MM.1S (cell line): ENCODE data around the gene IPO9.

Experiments used
- DNase-seq: peaks from one replicate; pipeline ENCODE4 v3.0.0-alpha.2; 2015
- H2AFZ ChIP-seq: fragments of 300-600 bp; sonication (generic); 2 replicates; pipeline ENCODE4 v1.6.0; 2016; ENCODE audit warnings: antibody characterized with exemption, low read length
- H3F3A ChIP-seq: fragments of 300-600 bp; sonication (generic); 2 replicates; pipeline ENCODE4 v1.6.1; 2016; ENCODE audit warnings: mild to moderate bottlenecking, antibody characterized with exemption, low read length, moderate library complexity, mixed read lengths; ENCODE audit not compliant: insufficient read depth
- H3K27ac ChIP-seq: fragments of 300-600 bp; sonication (generic); 2 replicates; pipeline ENCODE4 v1.5.1; 2016; ENCODE audit warnings: mild to moderate bottlenecking, low read length
- H3K27me3 ChIP-seq: fragments of 300-600 bp; sonication (generic); replicated peaks from 2 replicates; pipeline ENCODE4 v1.6.0; 2016; ENCODE audit warnings: low read length; ENCODE audit not compliant: insufficient read depth
- H3K36me3 ChIP-seq: fragments of 300-600 bp; sonication (generic); replicated peaks from 2 replicates; pipeline ENCODE4 v1.6.1; 2016; ENCODE audit warnings: mild to moderate bottlenecking, low read length, mixed read lengths; ENCODE audit not compliant: insufficient read depth
- H3K4me1 ChIP-seq: fragments of 300-600 bp; sonication (generic); 2 replicates; pipeline ENCODE4 v1.6.1; 2016; ENCODE audit warnings: low read length, mixed read lengths
- H3K4me2 ChIP-seq: fragments of 300-600 bp; sonication (generic); 2 replicates; pipeline ENCODE4 v1.6.0; 2016; ENCODE audit warnings: low read depth, low read length
- H3K4me3 ChIP-seq: fragments of 300-600 bp; sonication (generic); 2 replicates; pipeline ENCODE4 v1.5.1; 2016; ENCODE audit warnings: low read length, mixed read lengths
- H3K79me2 ChIP-seq: fragments of 300-600 bp; sonication (generic); 2 replicates; pipeline ENCODE4 v1.6.1; 2016; ENCODE audit warnings: mixed run types, low read length, mixed read lengths
- H3K9ac ChIP-seq: fragments of 300-600 bp; sonication (generic); 2 replicates; pipeline ENCODE4 v1.6.1; 2016; ENCODE audit warnings: low read length, mixed read lengths
- H3K9me2 ChIP-seq: fragments of 300-600 bp; sonication (generic); replicated peaks from 2 replicates; pipeline ENCODE4 v1.6.1; 2016; ENCODE audit warnings: mild to moderate bottlenecking, low read length, mixed read lengths; ENCODE audit not compliant: insufficient read depth
- H3K9me3 ChIP-seq: fragments of 300-600 bp; sonication (generic); replicated peaks from 2 replicates; pipeline ENCODE4 v1.6.1; 2016; ENCODE audit warnings: mild to moderate bottlenecking, low read length, mixed read lengths; ENCODE audit not compliant: insufficient read depth
- H4K20me1 ChIP-seq: fragments of 300-600 bp; sonication (generic); 2 replicates; pipeline ENCODE4 v1.6.1; 2016; ENCODE audit warnings: mild to moderate bottlenecking, low read length, moderate library complexity, mixed read lengths; ENCODE audit not compliant: insufficient read depth
- EZH2 ChIP-seq: fragments of 300-600 bp; sonication (generic); optimal IDR thresholded peaks from 2 replicates; pipeline ENCODE3; 2017; ENCODE audit warnings: low read depth, mild to moderate bottlenecking, antibody characterized with exemption, low read length, mixed read lengths
- EZH2phosphoT487 ChIP-seq: fragments of 300-600 bp; sonication (generic); IDR thresholded peaks from 2 replicates; pipeline ENCODE4 v1.6.1; 2018; ENCODE audit warnings: antibody characterized with exemption, low read length
- TF ChIP-seq, protein P1 (sequence below): fragments of 300-600 bp; sonication (generic); IDR thresholded peaks from 2 replicates; pipeline ENCODE4 v1.5.1; 2016; ENCODE audit warnings: antibody characterized with exemption, low read length, mixed read lengths

Gene IPO9

DNA sequence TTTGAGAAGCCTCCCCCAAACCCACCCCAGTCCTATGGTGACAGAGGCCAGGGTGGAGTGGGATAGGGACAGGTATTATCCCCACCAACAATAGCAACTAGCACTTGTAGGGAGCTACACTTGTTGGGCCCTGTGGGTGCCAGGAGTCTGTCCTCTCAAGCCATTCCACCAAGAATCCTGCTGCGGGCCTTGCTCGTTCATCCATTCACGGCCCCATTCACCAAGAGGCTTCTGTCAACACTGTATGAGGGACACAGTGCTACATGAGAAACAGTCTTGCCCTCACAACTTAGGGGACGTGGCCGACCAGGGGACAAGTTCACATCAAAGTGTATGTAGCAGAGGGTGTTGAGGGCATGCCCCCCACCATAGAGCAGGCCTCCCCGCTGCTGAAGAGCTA is 78.7 kb downstream of the IPO9 start:
- Histone ChIP-seq H3K27ac (no peak overlapping the region), H3F3A (no peaks in the 10 kb centered on the region)

DNA sequence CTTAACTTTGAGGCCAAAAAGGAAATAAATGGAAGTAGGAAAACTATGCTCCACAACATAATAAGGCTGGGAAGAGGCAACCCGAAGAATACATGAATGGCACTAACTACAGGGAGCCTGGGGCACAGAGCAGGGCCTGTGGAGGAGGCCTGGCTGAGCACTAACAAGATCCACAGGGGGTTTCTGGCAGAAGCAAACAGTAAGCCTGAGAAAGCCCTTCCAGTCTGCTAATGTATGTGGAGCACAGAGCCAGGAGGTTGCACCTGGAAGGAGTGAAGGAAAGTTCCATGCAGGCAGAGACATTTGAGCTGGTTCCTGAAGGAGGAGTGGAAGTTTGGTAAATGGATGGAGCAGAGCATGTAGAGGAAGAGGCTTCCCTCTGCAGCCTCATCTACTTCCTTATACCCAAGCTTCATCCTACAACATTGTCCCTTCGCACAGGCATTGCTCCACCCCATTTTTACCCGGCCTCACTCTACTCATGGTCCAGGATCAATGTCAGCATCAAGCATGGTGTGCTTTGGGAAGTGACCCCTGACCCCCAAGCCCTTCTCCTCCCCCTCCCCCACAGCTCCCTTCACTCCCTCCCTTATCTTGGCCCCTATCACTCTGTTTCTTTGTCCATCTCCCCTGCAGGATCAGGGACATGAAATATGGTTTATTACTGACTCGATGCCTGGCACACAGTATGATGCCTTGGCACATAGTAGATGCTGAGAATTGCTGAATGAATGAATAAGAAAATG is 83.0 kb downstream of the IPO9 start:
- Histone ChIP-seq H3K36me3 (no peaks in the 10 kb centered on the region), H2AFZ (no peak overlapping the region), H4K20me1 (no peaks in the 10 kb centered on the region), H3K4me1 (peaks cover 4% of the 10 kb centered on the region; the same call in 1 of the 2 replicates), H3K27me3 (no peaks in the 10 kb centered on the region), H3K9ac (no peak overlapping the region), H3K79me2 (no peaks in the 10 kb centered on the region), H3K4me3 (no peak overlapping the region), H3K9me2 (no peaks in the 10 kb centered on the region), H3K4me2 (no peak overlapping the region), H3K9me3 (no peaks in the 10 kb centered on the region), H3K27ac (no peak overlapping the region), H3F3A (no peaks in the 10 kb centered on the region)
- TF ChIP-seq, protein P1, sequence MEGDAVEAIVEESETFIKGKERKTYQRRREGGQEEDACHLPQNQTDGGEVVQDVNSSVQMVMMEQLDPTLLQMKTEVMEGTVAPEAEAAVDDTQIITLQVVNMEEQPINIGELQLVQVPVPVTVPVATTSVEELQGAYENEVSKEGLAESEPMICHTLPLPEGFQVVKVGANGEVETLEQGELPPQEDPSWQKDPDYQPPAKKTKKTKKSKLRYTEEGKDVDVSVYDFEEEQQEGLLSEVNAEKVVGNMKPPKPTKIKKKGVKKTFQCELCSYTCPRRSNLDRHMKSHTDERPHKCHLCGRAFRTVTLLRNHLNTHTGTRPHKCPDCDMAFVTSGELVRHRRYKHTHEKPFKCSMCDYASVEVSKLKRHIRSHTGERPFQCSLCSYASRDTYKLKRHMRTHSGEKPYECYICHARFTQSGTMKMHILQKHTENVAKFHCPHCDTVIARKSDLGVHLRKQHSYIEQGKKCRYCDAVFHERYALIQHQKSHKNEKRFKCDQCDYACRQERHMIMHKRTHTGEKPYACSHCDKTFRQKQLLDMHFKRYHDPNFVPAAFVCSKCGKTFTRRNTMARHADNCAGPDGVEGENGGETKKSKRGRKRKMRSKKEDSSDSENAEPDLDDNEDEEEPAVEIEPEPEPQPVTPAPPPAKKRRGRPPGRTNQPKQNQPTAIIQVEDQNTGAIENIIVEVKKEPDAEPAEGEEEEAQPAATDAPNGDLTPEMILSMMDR, result no peak
- TF ChIP-seq EZH2 (no peak), EZH2phosphoT487 (no peak)
- no peak for DNase-seq

More for the DNA sequence above, 78.7 kb downstream of the IPO9 start:
- Histone ChIP-seq H4K20me1 (no peaks in the 10 kb centered on the region), H3K4me1 (0 out of 2 replicates have a peak, but pooled peaks cover 5% of the 10 kb centered on the region), H3K36me3 (no peaks in the 10 kb centered on the region), H3K9me3 (no peaks in the 10 kb centered on the region), H3K4me2 (no peak overlapping the region), H3K9me2 (no peaks in the 10 kb centered on the region), H3K9ac (no peak overlapping the region), H2AFZ (no peak overlapping the region), H3K79me2 (no peaks in the 10 kb centered on the region), H3K4me3 (no peak overlapping the region), H3K27me3 (no peaks in the 10 kb centered on the region)
- DNase-seq, result no peak
- TF ChIP-seq EZH2phosphoT487 (no peak), EZH2 (no peak)
- TF ChIP-seq, protein P1, result no peak

DNA sequence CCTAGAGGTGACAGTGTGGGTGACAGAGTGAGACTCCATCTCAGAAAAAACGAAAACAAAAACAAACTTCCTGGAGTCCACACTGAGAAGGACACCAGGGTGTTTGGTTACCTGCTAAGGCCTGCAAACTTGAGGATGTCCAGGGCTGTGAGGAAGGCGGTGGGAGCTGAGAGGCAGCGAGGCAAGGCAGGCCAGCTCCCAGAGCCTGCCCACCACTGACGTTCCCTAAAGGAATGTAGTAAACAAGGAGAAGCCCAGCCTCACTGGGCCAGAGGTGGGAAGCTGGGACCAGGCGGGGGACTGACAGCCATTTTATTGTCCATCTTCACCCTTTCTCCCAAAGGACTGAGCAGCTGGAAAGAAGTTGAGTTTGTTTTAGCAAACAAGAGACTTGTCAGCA is 83.9 kb downstream of the IPO9 start:
- no peak for DNase-seq
- Histone ChIP-seq H2AFZ (no peak overlapping the region), H3K27ac (no peak overlapping the region)

More for the DNA sequence above, 83.9 kb downstream of the IPO9 start:
- H3K4me3 ChIP-seq, result no peak overlapping the region
- no peaks in the 10 kb centered on the region for H3K9me2 ChIP-seq
- TF ChIP-seq EZH2 (no peak), EZH2phosphoT487 (no peak)
- TF ChIP-seq, protein P1, result no peak
- H3K79me2 ChIP-seq, result no peaks in the 10 kb centered on the region
- H3F3A ChIP-seq, result no peaks in the 10 kb centered on the region
- H3K9me3 ChIP-seq, result no peaks in the 10 kb centered on the region
- no peaks in the 10 kb centered on the region for H4K20me1 ChIP-seq
- H3K9ac ChIP-seq, result no peak overlapping the region
- H3K36me3 ChIP-seq, result no peaks in the 10 kb centered on the region
- H3K4me2 ChIP-seq, result no peak overlapping the region
- no peaks in the 10 kb centered on the region for H3K27me3 ChIP-seq
- peaks cover 4% of the 10 kb centered on the region; the same call in 1 of the 2 replicates for H3K4me1 ChIP-seq
